Ovary (tissue), 9 donors: Measurements from ENCODE around the gene IDE. TPM values are rescaled to one million over a fixed set of nuclear protein-coding genes. Genes with fewer than 3 reads are reported as not detected.

Experiments used
- DNase-seq, 5 donors: peaks; one replicate each; pipeline ENCODE4 v3.0.0-alpha.2; 2019 to 2020
- H3K27ac ChIP-seq, 2 donors: fragments of 200-600 bp; one replicate each; pipeline versions ENCODE4 v1.5.1 to v1.8.0; 2019 to 2022
- H3K27me3 ChIP-seq: fragments of 200-600 bp; one replicate; pipeline ENCODE4 v1.8.0; 2022
- H3K36me3 ChIP-seq: fragments of 200-600 bp; sonication (generic); one replicate; pipeline ENCODE4 v1.5.1; 2019
- H3K4me1 ChIP-seq: one replicate; pipeline ENCODE4 v1.8.1; 2013; ENCODE audit warnings: mild to moderate bottlenecking, moderate library complexity; ENCODE audit not compliant: insufficient read depth
- H3K4me3 ChIP-seq: fragments of 200-600 bp; sonication (generic); one replicate; pipeline ENCODE4 v1.5.1; 2017
- H3K9me3 ChIP-seq, 2 donors: fragments of 200-600 bp in 1 of 2; sonication (generic) in 1 of 2; one replicate each; pipeline versions ENCODE4 v1.5.1 to v1.8.1; 2013 to 2019; ENCODE audit warnings: mild to moderate bottlenecking in 1 of 2, moderate library complexity in 1 of 2
- EP300 ChIP-seq: sonication (generic); formaldehyde crosslinking; IDR thresholded peaks from one replicate; pipeline ENCODE4 v1.6.1; 2017; ENCODE audit warnings: antibody characterized with exemption
- POLR2A ChIP-seq: fragments of 450-650 bp; IDR thresholded peaks from one replicate; pipeline ENCODE4 v1.6.1; 2017; ENCODE audit warnings: antibody characterized with exemption, mild to moderate bottlenecking, moderate library complexity
- WGBS, 3 donors: extraction: QIAGEN DNeasy Blood & Tissue Kit in 1 of 3; methylation state at CpG; one replicate each; pipeline versions ENCODE4 v1.1.5 to v1.1.7; 2013 to 2017; 5-methylcytosine and 5-hydroxymethylcytosine counted together
- intact Hi-C, 4 donors: fragments of 100-400 bp; cut with DNase I; formaldehyde crosslinking; loops; one replicate each; pipeline versions ENCODE4 v1.11.0 to v1.15.1; 2022 to 2023
- polyA plus RNA-seq, 2 donors: library from polyadenylated mRNA; stranded (reverse); fragments of 200-250 nt in 1 of 2; fragments of 350-450 nt in 1 of 2; fragmentation: Illumina TruSeq in 1 of 2; extraction: RNeasy Lipid Tissue Mini Kit (QIAGEN cat#74804) in 1 of 2; gene quantifications; one replicate each; pipeline ENCODE4 v1.2.3, GENCODE V29; 2013 to 2014
- total RNA-seq, 7 donors: library from RNA; depleted of rRNA in 2 of 7; stranded (reverse); fragments of >200 nt in 2 of 7; fragmentation: NEBNext Ultra II Directional in 3 of 7; extraction: Animal tissue kit (Norgen Biotek cat#: 25700) in 3 of 7; gene quantifications; one replicate each; pipeline versions ENCODE4 v1.1.0 to v1.2.4, GENCODE V29; 2016 to 2023
- TF ChIP-seq, protein P1 (sequence below), 3 donors: fragments of 450-650 bp in 2 of 3; fragments of 200-600 bp in 1 of 3; IDR thresholded peaks; one replicate each; pipeline versions ENCODE4 v1.5.1 to v1.8.0; 2016 to 2022; ENCODE audit warnings: antibody characterized with exemption in 3 of 3, mild to moderate bottlenecking in 1 of 3
- donor health status: DM: no; HTN: no; CAD: no; lungs with moderate emphysema.
- donor health status: DM: no; HTN: no; CAD: no.
- donor health status: Bipolar disorder and iron deficiency.
- donor health status: DM: yes; HTN: yes; CAD: no.
- donor health status: DM: no; HTN: no; CAD: no.
- donor health status: DM: yes; HTN: yes; CAD: no.

Gene IDE
- total and polyA plus RNA-seq, 9 donors, result 5.8 to 34.1 (median 19.5) TPM

GRCh38 chr10:92598321-92598720 is 24.4 kb upstream of the IDE start:
- Histone ChIP-seq H3K9me3 (no peaks in the 10 kb centered on the region), H3K4me3 (no peak overlapping the region), H3K27ac (no peak overlapping the region), H3K27me3 (no peaks in the 10 kb centered on the region), H3K4me1 (no peaks in the 10 kb centered on the region), H3K36me3 (no peaks in the 10 kb centered on the region)
- WGBS, 3 donors, result 79 to 96% (median 89%) methylated on average over 1 of the region's 1 CpG
- TF ChIP-seq EP300 (no peak), POLR2A (no peak)
- TF ChIP-seq, protein P1, sequence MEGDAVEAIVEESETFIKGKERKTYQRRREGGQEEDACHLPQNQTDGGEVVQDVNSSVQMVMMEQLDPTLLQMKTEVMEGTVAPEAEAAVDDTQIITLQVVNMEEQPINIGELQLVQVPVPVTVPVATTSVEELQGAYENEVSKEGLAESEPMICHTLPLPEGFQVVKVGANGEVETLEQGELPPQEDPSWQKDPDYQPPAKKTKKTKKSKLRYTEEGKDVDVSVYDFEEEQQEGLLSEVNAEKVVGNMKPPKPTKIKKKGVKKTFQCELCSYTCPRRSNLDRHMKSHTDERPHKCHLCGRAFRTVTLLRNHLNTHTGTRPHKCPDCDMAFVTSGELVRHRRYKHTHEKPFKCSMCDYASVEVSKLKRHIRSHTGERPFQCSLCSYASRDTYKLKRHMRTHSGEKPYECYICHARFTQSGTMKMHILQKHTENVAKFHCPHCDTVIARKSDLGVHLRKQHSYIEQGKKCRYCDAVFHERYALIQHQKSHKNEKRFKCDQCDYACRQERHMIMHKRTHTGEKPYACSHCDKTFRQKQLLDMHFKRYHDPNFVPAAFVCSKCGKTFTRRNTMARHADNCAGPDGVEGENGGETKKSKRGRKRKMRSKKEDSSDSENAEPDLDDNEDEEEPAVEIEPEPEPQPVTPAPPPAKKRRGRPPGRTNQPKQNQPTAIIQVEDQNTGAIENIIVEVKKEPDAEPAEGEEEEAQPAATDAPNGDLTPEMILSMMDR (IDR thresholded peaks at IDR 0.05), result no peak
- DNase-seq, result no peak
- intact Hi-C loops, result no loop called here

- Histone ChIP-seq H3K36me3 (no peaks in the 10 kb centered on the region), H3K4me1 (no peaks in the 10 kb centered on the region), H3K27ac (no peak overlapping the region), H3K9me3 (no peaks in the 10 kb centered on the region), H3K27me3 (no peaks in the 10 kb centered on the region), H3K4me3 (no peak overlapping the region)
- TF ChIP-seq POLR2A (no peak), EP300 (no peak)
- TF ChIP-seq, protein P1 (IDR thresholded peaks at IDR 0.05), result no peak
- DNase-seq, result no peak
- intact Hi-C loops, result no loop called here
- 92 to 95% (median 92%) methylated on average over 2 of the region's 2 CpGs for WGBS, 3 donors
Measured at GRCh38 chr10:92595505-92595904, 21.6 kb upstream of the IDE start.

GRCh38 chr10:92593619-92594588 is 20.0 kb upstream of the IDE start:
- no peak for DNase-seq
- intact Hi-C loops, result no loop called here
- WGBS, 3 donors, result 8 to 12% (median 10%) methylated on average over 9 of the region's 9 CpGs
- Histone ChIP-seq H3K27ac (no peak overlapping the region), H3K27me3 (no peaks in the 10 kb centered on the region), H3K36me3 (no peaks in the 10 kb centered on the region), H3K4me1 (no peaks in the 10 kb centered on the region), H3K9me3 (no peaks in the 10 kb centered on the region), H3K4me3 (peak overlapping the region; percentile 67)
- no peak for TF ChIP-seq EP300
- no peak for TF ChIP-seq POLR2A
- TF ChIP-seq, protein P1 (IDR thresholded peaks at IDR 0.05), result no peak

- peak; percentile 96 to 98 (median 97) for DNase-seq
- H3K9me3 ChIP-seq, result no peaks in the 10 kb centered on the region
- H3K4me1 ChIP-seq, result no peaks in the 10 kb centered on the region
- intact Hi-C loops, result no loop called here
- H3K27me3 ChIP-seq, result no peaks in the 10 kb centered on the region
- H3K4me3 ChIP-seq, result peak within 1 kb of the TSS; percentile 67
- peak within 1 kb of the TSS; percentile 58 to 88 for H3K27ac ChIP-seq
- 0 to 1% (median 1%) methylated on average over 61 of the region's 61 CpGs for WGBS, 3 donors
- TF ChIP-seq, protein P1 (IDR thresholded peaks at IDR 0.05), result no peak
- peak; percentile 88 for TF ChIP-seq POLR2A
- H3K36me3 ChIP-seq, result no peaks in the 10 kb centered on the region
Measured at GRCh38 chr10:92592761-92593618, 19.1 kb upstream of the IDE start, which contains the start of gene KIF11. Gene KIF11, plus strand, starts transcription at chr10:92593130. Its CDS starts 246 bp downstream, at chr10:92593376.
